Measurements from ENCODE around the gene XRCC4. TPM values are rescaled to one million over a fixed set of nuclear protein-coding genes. Genes with fewer than 3 reads are reported as not detected.
A peak's percentile ranks its signal among the peaks of the same experiment; 100 is the strongest.

The XRCC4 gene
- total and polyA plus RNA-seq, 2 of the 13 experiments (the other 11 are each of a cell fraction or from before 2014, with no cell fraction given), result 2.8 to 12.6 TPM

- peak; percentile 83 for TF ChIP-seq NR2F6 (IDR thresholded peaks at IDR 0.05)
- TF ChIP-seq NR2F6 (CRISPR knock-in tag; IDR thresholded peaks at IDR 0.05), result peak; percentile 91
- TF ChIP-seq ZNF460 (CRISPR knock-in tag; IDR thresholded peaks at IDR 0.05; ENCODE audit: borderline replicate concordance), result no peak
- no peak for TF ChIP-seq ZNF484 (CRISPR knock-in tag; IDR thresholded peaks at IDR 0.05; ENCODE audit: borderline replicate concordance, low read depth)
- no peak for TF ChIP-seq HIVEP1 (CRISPR knock-in tag; IDR thresholded peaks at IDR 0.05)
- TF ChIP-seq DMAP1 (CRISPR knock-in tag; IDR thresholded peaks at IDR 0.05), result no peak
- TF ChIP-seq ZNF253 (CRISPR knock-in tag; IDR thresholded peaks at IDR 0.05; ENCODE audit: borderline replicate concordance), result no peak
- TF ChIP-seq ZNF225 (CRISPR knock-in tag; IDR thresholded peaks at IDR 0.05), result no peak
- TF ChIP-seq ZNF362 (CRISPR knock-in tag; IDR thresholded peaks at IDR 0.05; ENCODE audit: borderline replicate concordance), result no peak
- no peak for TF ChIP-seq CEBPB (IDR thresholded peaks at IDR 0.05; ENCODE audit: borderline replicate concordance, low read depth, low read length)
- TF ChIP-seq ZNF619 (CRISPR knock-in tag; IDR thresholded peaks at IDR 0.05), result no peak
- peak; percentile 77; the same call in 1 of the 2 replicates for TF ChIP-seq SIN3A (IDR thresholded peaks at IDR 0.05; ENCODE audit: borderline replicate concordance, low read depth, low read length)
- TF ChIP-seq, protein P1, sequence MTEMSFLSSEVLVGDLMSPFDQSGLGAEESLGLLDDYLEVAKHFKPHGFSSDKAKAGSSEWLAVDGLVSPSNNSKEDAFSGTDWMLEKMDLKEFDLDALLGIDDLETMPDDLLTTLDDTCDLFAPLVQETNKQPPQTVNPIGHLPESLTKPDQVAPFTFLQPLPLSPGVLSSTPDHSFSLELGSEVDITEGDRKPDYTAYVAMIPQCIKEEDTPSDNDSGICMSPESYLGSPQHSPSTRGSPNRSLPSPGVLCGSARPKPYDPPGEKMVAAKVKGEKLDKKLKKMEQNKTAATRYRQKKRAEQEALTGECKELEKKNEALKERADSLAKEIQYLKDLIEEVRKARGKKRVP (CRISPR knock-in tag; IDR thresholded peaks at IDR 0.05), result peak in 1 of 2 experiments; percentile 77; a peak in 2 of 4 replicates
- peak; percentile 65; the same call in 1 of the 2 replicates for TF ChIP-seq GFI1 (CRISPR knock-in tag; IDR thresholded peaks at IDR 0.05; ENCODE audit: borderline replicate concordance)
- no peak for TF ChIP-seq TAF1 (CRISPR knock-in tag; IDR thresholded peaks at IDR 0.05)
- no peak for TF ChIP-seq CAMTA2 (CRISPR knock-in tag; IDR thresholded peaks at IDR 0.05; ENCODE audit: borderline replicate concordance)
- TF ChIP-seq, protein P2, sequence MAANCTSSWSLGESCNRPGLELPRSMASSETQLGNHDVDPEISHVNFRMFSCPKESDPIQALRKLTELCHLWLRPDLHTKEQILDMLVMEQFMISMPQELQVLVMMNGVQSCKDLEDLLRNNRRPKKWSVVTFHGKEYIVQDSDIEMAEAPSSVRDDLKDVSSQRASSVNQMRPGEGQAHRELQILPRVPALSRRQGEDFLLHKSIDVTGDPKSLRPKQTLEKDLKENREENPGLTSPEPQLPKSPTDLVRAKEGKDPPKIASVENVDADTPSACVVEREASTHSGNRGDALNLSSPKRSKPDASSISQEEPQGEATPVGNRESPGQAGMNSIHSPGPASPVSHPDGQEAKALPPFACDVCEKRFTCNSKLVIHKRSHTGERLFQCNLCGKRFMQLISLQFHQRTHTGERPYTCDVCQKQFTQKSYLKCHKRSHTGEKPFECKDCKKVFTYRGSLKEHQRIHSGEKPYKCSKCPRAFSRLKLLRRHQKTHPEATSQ (CRISPR knock-in tag; IDR thresholded peaks at IDR 0.05; ENCODE audit: borderline replicate concordance), result no peak
- TF ChIP-seq NFE2L1 (CRISPR knock-in tag; IDR thresholded peaks at IDR 0.05; ENCODE audit: borderline replicate concordance), result no peak
- TF ChIP-seq HNF1B (CRISPR knock-in tag; IDR thresholded peaks at IDR 0.05), result no peak
- TF ChIP-seq NFKB2 (CRISPR knock-in tag; IDR thresholded peaks at IDR 0.05; ENCODE audit: borderline replicate concordance), result no peak
- no peak for TF ChIP-seq ZHX1 (CRISPR knock-in tag; IDR thresholded peaks at IDR 0.05; ENCODE audit: low read depth)
These were observed 7.8 kb downstream of the XRCC4 start (continued) for GRCh38 chr5:83085106-83085505.
